ENCODE data around the gene RHOJ.
"Not testable (repeated sequence)": the region's sequence is repeated elsewhere in the genome, so short reads cannot be mapped to it uniquely, and the experiment has no call there.

Gene RHOJ

GRCh38 chr14:63204407-63205043 is at the start of gene RHOJ:
TSS of gene RHOJ (plus strand) at chr14:63204443. CDS start at chr14:63204870, 427 bp downstream.
- no peak for DNase-seq

GRCh38 chr14:63155511-63156185 is 48.6 kb upstream of the RHOJ start:
- no peak for DNase-seq

- no peak for DNase-seq
These were observed 47.0 kb upstream of the RHOJ start for GRCh38 chr14:63157195-63157594.

GRCh38 chr14:63163306-63163705 is 40.9 kb upstream of the RHOJ start:
- no peak for DNase-seq

GRCh38 chr14:63164108-63164683 is 40.0 kb upstream of the RHOJ start:
- DNase-seq = no peak

GRCh38 chr14:63165267-63165666 is 39.0 kb upstream of the RHOJ start:
- DNase-seq = not testable (repeated sequence)

GRCh38 chr14:63167044-63167443 is 37.2 kb upstream of the RHOJ start:
- no peak for DNase-seq

GRCh38 chr14:63174760-63175191 is 29.5 kb upstream of the RHOJ start:
- DNase-seq = no peak

GRCh38 chr14:63175531-63175930 is 28.7 kb upstream of the RHOJ start:
- DNase-seq = no peak

GRCh38 chr14:63178912-63179311 is 25.3 kb upstream of the RHOJ start:
- DNase-seq = no peak

GRCh38 chr14:63179383-63179782 is 24.9 kb upstream of the RHOJ start:
- DNase-seq = no peak

GRCh38 chr14:63180011-63180410 is 24.2 kb upstream of the RHOJ start:
- DNase-seq = no peak

- no peak for DNase-seq
These were observed 21.3 kb upstream of the RHOJ start for GRCh38 chr14:63182968-63183367.

GRCh38 chr14:63186453-63186852 is 17.8 kb upstream of the RHOJ start:
- DNase-seq = no peak

GRCh38 chr14:63191211-63191610 is 13.0 kb upstream of the RHOJ start:
- DNase-seq = no peak

- no peak for DNase-seq
These were observed 12.2 kb upstream of the RHOJ start for GRCh38 chr14:63192085-63192484.

- DNase-seq = no peak
These were observed 11.0 kb upstream of the RHOJ start for GRCh38 chr14:63193236-63193635.

- DNase-seq = no peak
These were observed 4.1 kb upstream of the RHOJ start for GRCh38 chr14:63200035-63200740.

- DNase-seq = no peak
These were observed 3.5 kb upstream of the RHOJ start for GRCh38 chr14:63200767-63201166.

- no peak for DNase-seq
These were observed 1.2 kb upstream of the RHOJ start for GRCh38 chr14:63203015-63203414.

- DNase-seq = no peak
These were observed 431 bp upstream of the RHOJ start for GRCh38 chr14:63203618-63204406.

- DNase-seq = no peak
These were observed 867 bp downstream of the RHOJ start for GRCh38 chr14:63205044-63205575.

GRCh38 chr14:63205866-63206265 is 1.6 kb downstream of the RHOJ start:
- no peak for DNase-seq
